Fibroblast of skin of right quadriceps (primary cell): Measurements from ENCODE around the gene MYL12B.

Experiments used
- DNase-seq: peaks from one replicate; pipeline ENCODE4 v3.0.0-alpha.2; 2013

Gene MYL12B

DNA sequence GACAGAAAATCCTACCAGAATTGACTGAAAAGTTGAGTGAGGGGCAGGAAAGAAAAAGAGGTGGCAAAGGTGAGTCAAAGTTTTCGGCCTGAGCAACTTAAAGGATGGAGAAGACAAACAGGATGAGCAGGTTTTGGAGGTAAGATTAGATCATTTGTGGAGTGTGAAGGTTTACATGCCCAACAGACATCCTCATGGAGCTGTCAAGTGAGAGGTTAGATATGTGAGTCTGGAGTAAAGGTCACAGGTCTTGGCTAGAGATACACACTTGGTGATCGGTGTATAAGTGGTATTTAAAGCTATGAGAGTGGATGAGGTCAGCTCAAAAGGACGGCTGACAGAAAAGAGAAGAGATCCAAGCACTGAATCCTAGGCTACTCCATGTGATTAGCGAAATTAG lies 25.5 kb upstream of the MYL12B start:
- DNase-seq = no peak

DNA sequence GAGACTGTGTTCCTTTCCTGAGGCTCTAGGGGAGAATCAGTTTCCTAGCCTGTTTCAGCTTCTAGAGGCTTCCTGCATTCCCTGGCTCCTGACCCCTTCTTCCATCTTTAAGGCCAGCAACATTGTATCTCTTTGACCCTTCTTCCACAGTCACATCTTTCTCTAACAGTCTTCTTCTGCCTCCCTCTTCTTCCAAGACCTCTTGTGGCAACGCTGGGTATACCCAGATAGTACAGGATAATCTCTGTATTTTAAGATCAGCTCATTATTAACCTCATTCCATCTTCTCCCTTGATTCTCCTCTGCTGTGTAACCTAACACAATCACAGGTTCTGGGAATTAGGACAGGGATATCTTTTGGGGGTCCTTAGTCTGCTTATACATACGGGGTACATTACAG lies 23.2 kb upstream of the MYL12B start:
- DNase-seq = no peak

DNA sequence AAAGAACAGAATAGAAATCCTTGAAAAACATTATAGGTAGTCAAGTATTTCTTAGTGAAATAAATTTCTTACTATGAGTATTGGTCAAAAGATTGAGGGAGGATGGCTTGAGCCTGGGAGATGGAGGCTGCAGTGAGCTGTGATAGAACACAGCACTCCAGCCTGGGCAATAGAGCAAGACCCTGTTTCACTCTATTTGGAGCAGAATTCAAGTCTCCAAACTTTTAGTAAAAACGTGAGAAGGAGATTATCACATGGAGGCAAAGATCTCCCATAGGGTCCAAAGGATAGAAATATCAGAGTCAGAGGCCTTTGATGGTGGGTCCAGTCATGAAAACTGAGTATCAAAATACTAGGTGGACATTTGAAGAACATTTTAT lies 16.8 kb upstream of the MYL12B start:
- DNase-seq = no peak

DNA sequence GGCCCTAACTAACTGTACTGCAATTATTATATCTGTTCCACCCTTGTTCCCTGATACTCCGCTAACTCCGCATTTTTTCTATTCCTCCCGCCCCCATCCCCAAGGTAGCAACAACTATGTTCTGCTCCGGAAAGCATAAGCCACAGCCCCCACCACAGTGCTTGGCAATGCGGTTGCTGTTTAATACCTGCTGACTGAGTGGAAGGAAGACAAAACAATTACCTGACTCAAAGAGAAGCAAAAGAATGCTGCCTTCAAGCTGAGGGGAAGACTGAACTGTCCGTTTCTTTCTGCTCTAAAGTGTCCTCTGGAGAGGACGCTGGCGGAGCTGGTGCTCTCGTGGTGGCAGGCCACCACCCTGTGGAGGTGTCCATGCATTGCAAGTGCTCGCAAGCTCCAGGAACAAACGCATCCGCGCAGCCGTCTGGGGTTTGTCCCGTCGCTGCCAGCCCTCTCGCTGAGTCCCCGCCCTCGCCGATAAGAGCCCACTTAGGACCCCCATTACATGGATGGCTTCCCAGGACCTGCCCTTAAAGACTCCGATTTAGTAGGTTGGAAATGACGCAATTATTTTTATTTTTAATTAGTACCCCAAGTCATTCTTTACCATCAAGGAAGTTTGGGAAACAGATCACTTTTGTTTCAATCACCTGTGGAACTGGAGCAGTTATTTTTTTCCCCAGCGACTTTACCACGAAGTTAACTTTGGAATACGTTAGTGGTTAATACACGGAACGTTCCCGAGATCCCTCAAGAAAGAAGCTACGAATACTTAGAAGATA lies 15.9 kb upstream of the MYL12B start:
- DNase-seq = peak; percentile 85

DNA sequence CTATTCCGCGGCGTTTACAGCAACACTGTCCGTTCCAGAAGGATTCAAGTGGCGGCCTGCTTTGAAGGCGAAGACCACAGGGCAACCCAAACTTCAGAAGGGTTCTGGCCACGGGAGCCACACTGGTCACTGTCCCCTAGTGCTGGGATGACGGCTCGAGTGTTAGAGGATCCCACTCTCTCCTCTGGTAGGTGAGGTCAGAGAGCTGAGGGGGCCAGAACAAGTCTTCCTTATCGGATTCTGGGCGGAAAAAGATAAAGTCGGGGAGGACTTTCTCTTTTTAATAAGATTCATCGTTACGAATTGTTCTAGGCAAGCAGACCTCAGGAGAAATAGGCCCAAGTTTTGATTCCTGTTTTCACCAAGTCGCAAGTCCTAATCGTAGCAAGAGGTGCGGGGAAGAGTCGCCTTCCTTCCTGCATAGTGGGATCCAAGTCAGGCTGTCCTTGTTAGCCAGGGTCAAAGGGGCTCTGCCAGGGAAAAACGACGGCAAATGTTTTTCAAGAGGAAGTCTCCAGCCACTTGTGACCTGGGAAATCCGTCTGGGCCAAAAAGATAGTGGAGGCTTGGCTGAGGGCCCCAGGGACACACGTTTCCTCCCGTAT lies 15.2 kb upstream of the MYL12B start:
- DNase-seq = no peak

DNA sequence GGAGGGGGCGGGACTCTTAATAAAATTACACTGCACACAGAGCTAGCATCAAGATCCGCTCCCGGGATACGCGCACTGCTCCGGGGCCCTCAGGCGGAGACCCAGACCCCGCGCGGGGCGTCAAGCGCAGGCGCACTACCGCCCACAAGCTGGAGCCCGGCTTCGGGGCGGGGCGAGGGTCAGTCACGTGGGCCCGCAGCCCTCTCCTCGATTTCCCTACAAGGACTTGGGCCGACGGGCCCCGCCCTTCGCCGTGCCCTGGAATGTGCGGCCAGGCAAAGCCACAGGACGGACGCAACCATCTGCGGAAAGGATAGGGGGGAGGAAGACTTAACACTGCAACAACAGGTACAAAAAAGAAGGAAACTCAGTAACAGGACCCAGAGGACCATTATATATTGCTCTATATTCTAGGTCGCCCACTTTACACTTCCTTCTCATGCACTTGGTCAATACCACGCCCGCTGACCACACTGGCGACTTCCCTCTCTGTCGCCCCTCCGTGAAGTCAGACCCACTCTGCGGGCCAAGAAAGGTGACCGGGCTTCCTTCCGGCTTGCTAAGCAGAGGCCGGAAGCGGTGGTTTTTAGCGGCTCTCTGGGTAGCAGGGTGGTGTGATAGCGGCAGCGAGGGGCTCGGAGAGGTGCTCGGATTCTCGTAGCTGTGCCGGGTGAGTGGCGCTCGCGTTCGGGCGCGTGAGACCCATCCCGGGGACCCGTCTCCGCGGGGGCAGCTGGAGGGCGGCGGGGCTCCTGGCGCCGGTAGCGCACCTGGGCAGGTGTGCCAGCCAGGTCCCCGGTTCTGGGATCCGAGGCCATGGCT lies 14.5 kb upstream of the MYL12B start, which contains the start of gene MYL12A:
MYL12A (plus strand) TSS at position 562 of the 822 bp plus-strand sequence. CDS start 5,447 bp downstream, outside the sequence.
- DNase-seq = peak; percentile 99

DNA sequence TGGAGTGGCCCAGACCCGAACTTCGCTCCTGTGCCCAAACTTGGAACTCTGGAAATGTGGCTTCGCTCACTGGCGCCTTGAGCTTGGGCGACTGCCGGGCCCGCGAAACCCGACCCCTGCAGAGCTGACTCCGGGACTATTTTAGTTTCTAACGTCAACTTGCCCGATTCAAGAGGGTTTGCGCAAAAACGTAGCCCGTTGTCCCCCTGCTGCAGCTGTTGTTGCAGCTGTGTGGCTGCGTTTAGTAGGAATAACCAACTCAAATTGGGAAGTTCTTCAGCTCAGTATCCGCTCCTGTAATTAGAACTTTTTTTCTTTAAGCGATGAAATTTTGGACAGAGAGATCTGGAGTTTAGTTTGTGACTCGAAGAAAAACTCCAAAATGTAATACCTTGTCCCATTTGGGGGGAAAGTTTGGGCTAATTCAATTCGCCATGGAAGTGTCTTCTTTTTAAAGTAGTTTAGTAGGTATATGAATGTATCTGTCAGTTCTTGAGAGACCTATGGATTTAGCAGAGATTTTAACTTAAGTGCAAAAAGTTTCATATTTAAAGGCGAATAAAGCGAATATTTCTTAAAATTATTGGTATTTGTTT lies 13.8 kb upstream of the MYL12B start:
- peak; percentile 39 for DNase-seq

DNA sequence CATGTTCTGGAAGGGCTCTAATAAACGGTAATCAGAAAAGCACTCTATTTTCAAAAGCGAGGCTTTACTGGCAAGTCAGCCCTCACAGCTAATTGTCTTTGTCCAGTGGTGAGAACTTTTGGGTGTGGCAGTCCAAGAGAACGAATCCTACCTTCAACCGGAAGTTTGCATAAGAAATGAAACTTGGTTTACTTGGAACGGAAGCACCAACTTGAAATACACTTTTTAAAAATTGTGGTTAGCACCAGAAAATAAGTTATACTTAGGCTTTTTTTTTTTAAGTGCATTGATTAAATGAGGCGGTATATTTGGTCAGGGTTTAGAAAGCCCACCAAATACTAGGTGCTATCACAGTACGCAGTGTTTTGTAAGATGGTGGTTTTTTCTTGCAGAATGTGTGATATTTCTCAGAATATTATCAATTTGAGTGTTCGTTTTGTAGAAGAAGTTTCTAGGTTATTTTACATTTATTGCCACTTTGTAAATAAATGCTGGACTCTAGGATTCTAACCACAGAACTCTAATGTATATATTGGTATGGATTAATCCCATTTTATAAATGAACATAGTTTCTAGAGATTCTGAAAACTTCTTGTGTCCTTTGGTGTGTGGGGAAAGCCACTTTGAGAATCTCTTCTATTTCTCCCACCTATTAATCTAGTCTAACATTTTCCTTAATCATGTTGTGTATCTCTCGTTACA lies 13.1 kb upstream of the MYL12B start:
- DNase-seq = peak; percentile 66

DNA sequence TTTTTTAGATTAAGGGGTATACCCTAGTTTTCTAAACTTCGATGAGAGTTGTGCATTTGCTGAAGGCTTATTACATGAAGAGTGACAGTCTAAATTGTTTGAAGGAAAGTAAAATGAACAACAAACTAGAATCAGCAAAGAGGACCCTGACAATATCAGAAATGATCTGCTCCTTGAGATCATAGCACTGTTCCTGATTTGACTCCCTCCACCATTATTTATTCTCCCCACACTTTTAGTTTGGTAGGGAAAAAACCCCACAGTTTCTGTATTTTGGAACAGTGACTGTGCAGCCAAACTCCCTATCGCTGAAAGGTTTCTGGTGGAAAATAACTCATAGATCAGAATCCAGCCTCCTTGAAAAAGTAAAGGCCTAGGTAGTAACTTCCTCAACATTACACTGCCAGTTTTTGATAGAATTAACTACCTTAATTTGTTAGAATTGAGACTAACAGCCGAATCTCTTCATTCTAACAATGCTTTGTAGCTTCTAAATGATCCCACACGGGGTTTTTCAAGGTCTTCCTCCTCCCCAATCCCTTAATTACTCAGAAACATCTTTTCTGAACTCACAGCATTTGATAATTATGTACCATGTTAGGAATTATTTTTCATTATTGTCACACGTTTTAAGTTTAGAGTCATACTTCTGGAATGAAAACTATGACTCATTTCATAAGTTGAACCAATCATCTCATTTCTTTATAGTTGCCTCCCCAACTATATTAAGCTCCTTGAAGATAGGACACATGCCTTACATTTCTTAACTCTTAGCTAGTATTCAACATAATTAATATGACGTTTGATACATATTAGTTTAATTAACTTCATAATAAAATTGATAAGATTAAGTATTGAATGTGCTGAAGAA lies 11.5 kb upstream of the MYL12B start:
- peak; percentile 91 for DNase-seq

DNA sequence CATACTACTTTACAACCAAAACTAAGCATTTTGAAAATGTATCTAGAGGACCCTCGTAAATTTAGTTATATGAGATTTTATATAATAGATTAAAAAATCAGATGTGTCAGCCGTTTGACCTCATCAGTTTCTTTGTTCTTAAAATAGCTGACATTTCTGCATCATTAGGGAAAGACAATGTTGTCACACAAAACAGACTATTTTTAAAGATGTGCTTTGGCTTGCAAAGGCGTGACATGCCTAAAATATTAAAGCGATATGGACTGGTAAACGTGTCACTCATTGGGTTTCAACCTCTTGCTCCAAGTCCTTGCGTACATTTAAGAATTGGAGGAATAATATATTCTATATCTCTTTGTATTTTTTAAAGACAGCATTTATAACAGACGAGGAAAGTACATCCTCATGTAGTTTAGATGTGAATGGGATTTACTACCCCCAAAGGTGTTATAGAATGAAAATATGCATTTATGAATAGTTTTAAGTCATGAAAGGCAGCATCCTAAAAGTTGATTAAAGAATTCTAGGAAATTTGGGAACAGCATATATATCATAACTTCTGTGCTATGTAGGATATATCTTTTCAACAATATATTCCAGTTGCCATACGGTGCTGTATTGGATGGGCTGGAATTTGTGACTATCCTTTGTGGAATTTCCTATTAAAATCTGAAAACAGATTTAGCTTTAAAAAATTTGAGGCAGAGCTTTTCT lies 10.5 kb upstream of the MYL12B start:
- DNase-seq = peak; percentile 28

DNA sequence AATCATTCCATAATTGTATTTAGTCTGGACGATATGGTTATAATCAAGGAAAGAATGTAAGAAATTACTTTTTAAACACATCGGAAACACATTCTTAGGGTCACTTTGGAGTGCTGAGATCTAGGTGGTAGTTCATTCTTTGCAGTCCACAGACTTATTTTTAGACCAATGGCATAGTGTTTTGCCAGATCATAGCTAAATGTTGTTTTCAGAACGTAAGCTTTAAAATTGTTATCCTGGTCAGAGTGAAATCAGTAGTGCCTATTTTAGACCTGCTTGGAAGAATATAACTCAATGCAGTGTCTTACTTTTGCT lies 10.0 kb upstream of the MYL12B start:
- DNase-seq = peak; percentile 78

DNA sequence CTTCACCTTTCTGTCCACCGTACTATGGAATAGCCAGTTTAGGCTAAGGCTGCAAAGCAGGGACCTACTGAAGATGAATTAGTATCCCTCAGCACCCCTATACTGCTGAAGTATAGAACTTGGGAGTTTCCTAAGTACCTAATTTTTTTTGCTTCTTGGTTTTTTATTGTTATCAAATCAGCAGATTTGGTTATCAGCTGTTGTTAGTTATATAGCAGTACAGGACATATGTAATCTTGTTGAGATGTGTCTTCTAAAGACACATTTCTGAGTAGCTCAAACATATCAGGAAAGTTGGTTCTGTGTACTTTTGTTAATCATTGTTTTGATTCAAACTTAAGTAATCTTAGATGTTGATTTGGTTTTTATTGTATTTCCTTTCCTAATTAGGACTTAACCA lies 9.1 kb upstream of the MYL12B start:
- DNase-seq = no peak

DNA sequence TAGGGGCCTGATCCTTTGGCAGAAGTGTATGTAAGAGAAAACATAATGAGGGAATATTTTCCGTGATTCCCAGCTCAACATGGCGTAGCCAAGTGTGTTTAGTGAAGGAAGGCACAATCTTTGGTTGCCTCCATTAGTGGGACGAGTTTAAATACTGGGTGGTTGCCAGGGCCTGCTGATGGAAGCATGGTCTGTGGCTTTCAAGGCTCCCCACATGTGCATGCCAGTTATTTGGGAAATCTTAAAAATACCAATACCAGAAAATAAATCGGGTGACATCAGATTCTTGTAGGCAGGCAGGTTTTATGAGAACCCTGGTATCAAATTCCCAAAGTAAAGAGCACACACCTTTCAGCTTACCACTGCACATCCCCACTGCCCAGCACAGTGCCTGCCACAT lies 7.2 kb upstream of the MYL12B start:
- DNase-seq = no peak

DNA sequence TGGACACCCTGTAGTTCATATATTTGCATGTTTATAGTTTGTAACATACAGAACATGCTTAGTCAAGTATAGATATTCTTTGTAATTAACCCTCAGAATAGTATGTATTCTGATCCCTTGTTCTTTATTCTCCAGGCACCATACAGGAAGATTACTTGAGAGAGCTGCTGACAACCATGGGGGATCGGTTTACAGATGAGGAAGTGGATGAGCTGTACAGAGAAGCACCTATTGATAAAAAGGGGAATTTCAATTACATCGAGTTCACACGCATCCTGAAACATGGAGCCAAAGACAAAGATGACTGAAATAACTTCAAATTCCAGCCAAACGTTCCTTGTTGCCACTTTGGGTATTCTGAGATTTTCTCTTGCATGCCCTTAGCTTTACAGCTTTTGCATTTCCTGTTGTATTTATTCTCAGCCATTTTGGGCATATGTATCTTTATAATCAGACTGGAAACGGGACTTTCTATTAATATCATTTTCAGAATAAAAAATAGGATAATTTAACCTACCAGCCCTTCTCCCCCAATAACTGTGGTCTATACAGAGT lies 6.2 kb upstream of the MYL12B start:
- DNase-seq = no peak

DNA sequence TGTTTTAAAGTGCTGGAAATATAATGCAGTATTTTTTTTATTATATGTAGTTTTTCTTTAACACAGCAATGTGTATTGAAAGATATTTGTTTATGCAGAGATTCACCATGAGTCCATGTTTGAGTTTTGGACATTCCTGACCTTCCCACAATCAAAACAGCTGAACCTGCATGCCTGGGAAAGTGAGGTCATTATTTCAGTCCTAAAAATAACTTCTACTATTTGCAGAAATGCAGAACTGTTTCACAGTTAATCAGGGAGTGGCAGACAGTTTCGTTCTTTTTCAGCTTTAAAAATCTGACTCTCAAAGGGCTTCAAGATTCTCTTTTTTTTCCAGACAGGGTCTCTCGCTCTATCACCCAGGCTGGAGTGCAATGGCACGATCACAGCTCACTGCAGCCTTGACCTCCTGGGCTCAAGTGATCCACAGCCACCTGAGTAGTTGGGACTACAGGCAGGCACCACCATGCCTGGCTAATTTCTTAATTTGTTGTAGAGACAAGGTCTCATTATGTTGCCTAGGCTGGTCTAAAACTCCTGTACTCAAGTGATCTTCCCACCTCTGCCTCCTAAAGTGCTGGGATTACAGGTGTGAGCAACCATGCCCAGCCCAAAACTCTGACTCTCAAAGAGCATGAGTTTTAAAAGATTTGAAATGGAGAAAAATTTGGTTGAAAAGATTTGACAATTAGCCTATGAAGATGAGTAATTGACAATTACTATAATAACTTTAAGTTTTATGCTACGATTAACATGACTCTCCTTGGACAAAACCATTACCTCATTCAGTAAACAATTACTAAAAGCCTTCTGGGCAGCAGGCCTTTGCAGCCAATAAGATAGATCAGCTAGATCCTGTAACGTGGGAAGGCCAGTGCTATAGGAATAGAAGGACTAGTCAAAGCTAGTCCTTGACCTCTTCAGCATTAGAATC lies 5.0 kb upstream of the MYL12B start:
- peak; percentile 58 for DNase-seq

DNA sequence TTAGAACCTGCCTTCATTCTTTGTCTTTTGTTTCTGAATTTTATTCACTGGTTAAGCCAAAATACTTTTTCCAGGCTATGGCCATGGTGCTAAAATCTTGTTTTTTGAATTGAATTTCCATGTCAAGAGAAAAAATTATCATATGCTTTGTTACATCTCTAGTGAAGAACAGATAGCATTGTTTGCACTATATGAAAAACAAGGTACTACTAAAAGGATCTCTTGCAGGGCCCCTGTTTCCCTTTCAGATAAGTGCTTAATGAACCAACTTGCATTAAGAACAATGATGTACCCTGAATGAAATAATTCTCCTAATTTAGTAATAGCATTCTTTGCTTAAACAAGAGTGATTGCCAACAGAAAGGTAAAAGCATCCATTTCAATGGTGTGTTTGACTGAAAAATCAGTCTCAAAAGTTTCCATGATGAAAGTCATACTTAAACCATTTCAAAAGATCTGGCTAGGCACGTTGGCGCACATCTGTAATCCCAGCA lies 4.3 kb upstream of the MYL12B start:
- DNase-seq = no peak

DNA sequence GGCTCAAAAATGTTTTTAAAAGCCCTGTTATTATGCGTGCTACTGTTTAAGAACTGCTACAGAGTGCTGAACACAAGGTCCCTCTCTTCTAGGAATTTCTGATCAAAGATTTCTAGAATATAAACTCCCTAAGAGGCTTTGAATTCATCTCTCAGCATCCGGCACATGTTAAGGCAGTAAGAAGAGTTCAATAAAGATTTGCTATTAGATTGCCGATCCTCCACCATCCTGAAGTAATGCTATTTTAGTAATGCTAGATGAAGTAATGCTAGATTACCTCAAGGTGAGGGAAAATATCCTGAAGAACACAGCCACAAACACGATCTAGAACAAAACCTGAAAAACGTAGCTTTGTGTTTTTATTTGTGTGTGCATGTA lies 949 bp upstream of the MYL12B start:
- no peak for DNase-seq

DNA sequence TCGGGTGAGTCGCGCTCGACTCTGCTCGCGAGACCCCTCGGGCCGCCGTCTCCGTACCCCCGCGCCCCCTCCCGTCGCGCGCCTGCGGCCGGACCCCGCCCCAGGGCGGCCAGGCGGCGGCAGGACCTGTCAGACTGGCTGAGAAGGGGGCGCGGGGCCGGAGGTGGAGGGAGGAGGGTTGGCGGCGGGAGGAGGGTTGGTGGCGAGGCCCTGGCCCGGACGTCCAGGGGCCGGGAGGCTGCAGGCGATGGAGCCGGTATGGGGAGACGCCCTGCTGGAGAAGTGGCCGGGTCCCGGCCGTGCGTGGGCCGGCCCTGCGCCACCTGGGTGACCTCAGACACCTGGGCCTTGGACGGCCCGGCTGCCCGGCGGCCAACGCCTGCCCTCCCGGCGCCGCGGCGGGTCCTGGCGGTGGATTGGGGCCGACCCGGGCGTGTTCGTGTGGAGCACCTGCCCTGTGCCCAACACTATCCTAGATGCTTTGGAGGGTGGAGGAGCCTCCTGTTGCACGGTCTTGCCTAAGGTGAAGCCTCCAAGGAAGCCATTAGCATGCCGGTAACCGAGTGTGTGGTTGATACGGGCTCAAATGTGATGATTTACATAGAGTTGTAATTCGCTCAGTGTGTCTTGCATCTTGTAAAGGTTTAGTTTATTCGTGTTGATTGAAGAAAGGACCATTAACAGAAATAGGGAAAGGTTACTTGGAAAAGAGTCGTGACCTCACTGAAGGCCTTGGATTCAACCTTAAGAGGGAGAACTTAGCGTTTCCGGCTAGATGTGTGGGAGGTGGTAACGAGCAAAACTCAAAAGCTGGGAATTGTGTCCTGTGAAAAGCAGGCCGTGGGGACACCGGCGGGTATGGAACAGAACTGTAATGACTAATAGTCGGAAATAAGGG lies 550 bp downstream of the MYL12B start:
- no peak for DNase-seq
